GM18907 (cell line): ENCODE data around the gene RBM27.
A peak's percentile ranks its signal among the peaks of the same experiment; 100 is the strongest.
"Not testable (repeated sequence)": the region's sequence is repeated elsewhere in the genome, so short reads cannot be mapped to it uniquely, and the experiment has no call there.

Source experiments
- ATAC-seq: cut with Tn5 transposase; IDR thresholded peaks from one replicate; pipeline ENCODE4 v1.9.1; 2021; ENCODE audit warnings: mild to moderate bottlenecking, moderate library complexity; ENCODE audit not compliant: unreplicated experiment

The RBM27 gene

GRCh38 chr5:146206257-146206656, 2.9 kb downstream of the RBM27 start:
- ATAC-seq = no peak

- no peak for ATAC-seq
These were observed 5.6 kb downstream of the RBM27 start for GRCh38 chr5:146208916-146209522.

- no peak for ATAC-seq
These were observed 6.3 kb downstream of the RBM27 start for GRCh38 chr5:146209714-146210113.

- ATAC-seq = not testable (repeated sequence)
These were observed 7.4 kb downstream of the RBM27 start for GRCh38 chr5:146210810-146211209.

GRCh38 chr5:146213210-146213826, 9.9 kb downstream of the RBM27 start:
- ATAC-seq = no peak

- peak; percentile 41 for ATAC-seq
These were observed 11.5 kb downstream of the RBM27 start for GRCh38 chr5:146214881-146215280.

- ATAC-seq = no peak
These were observed 14.8 kb downstream of the RBM27 start for GRCh38 chr5:146218168-146218567.

- no peak for ATAC-seq
These were observed 15.8 kb downstream of the RBM27 start for GRCh38 chr5:146219243-146219642.

- ATAC-seq = no peak
These were observed 17.8 kb downstream of the RBM27 start for GRCh38 chr5:146221234-146221633.

- no peak for ATAC-seq
These were observed 18.6 kb downstream of the RBM27 start for GRCh38 chr5:146222005-146222404.

GRCh38 chr5:146223179-146223578, 19.8 kb downstream of the RBM27 start:
- ATAC-seq = no peak

GRCh38 chr5:146229222-146229621, 25.8 kb downstream of the RBM27 start:
- ATAC-seq = no peak

- ATAC-seq = no peak
These were observed 28.8 kb downstream of the RBM27 start for GRCh38 chr5:146232223-146232622.

- no peak for ATAC-seq
These were observed 30.0 kb downstream of the RBM27 start for GRCh38 chr5:146233441-146233840.

- peak; percentile 79 for ATAC-seq
These were observed 35.6 kb downstream of the RBM27 start for GRCh38 chr5:146238973-146239372.

- no peak for ATAC-seq
These were observed 37.5 kb downstream of the RBM27 start for GRCh38 chr5:146240951-146241350.

- ATAC-seq = no peak
These were observed 39.8 kb downstream of the RBM27 start for GRCh38 chr5:146243247-146243646.

GRCh38 chr5:146248561-146248960, 45.2 kb downstream of the RBM27 start:
- ATAC-seq = no peak

GRCh38 chr5:146249801-146250200, 46.4 kb downstream of the RBM27 start:
- peak; percentile 69 for ATAC-seq
